Lung (tissue), 12 donors: ENCODE results near the gene ZNF841. TPM values are rescaled to one million over a fixed set of nuclear protein-coding genes. Genes with fewer than 3 reads are reported as not detected.

Experiments
- ATAC-seq: fragments of 200-7000 bp; cut with Tn5 transposase; one replicate; pipeline ENCODE4 v1.9.1; 2020; ENCODE audit warnings: moderate number of reproducible peaks; ENCODE audit not compliant: insufficient read depth, low FRiP score
- DNase-seq, 3 donors: peaks; one replicate each; pipeline ENCODE4 v3.0.0-alpha.2; 2013 to 2017
- H3K27ac ChIP-seq, 2 donors: one replicate each; pipeline ENCODE4 v1.5.1; 2013; ENCODE audit warnings: mild to moderate bottlenecking in 2 of 2, moderate library complexity in 2 of 2, control low read depth in 1 of 2, inconsistent platforms in 1 of 2, low read depth in 1 of 2, low read length in 1 of 2
- H3K27me3 ChIP-seq, 3 donors: one replicate each; pipeline ENCODE4 v1.5.1; 2013; ENCODE audit warnings: low read length in 2 of 3; ENCODE audit not compliant: control insufficient read depth in 3 of 3, insufficient read depth in 3 of 3
- H3K36me3 ChIP-seq, 4 donors: one replicate each; pipeline ENCODE4 v1.5.1; 2013; ENCODE audit warnings: low read length in 4 of 4, mild to moderate bottlenecking in 1 of 4, moderate library complexity in 1 of 4; ENCODE audit not compliant: control insufficient read depth in 4 of 4, insufficient read depth in 4 of 4
- H3K4me1 ChIP-seq, 5 donors: one replicate each; pipeline ENCODE4 v1.5.1; 2013; ENCODE audit warnings: low read length in 5 of 5, mild to moderate bottlenecking in 2 of 5, moderate library complexity in 1 of 5; ENCODE audit not compliant: control insufficient read depth in 5 of 5, insufficient read depth in 5 of 5
- H3K4me3 ChIP-seq: one replicate; pipeline ENCODE4 v1.5.1; 2013; ENCODE audit warnings: mild to moderate bottlenecking, control low read depth, moderate library complexity
- H3K9ac ChIP-seq, 2 donors: one replicate each; pipeline ENCODE4 v1.5.1; 2013; ENCODE audit warnings: low read length in 2 of 2, control low read depth in 1 of 2; ENCODE audit not compliant: insufficient read depth in 1 of 2
- H3K9me3 ChIP-seq, 4 donors: one replicate each; pipeline ENCODE4 v1.5.1; 2013; ENCODE audit warnings: low read length in 3 of 4, mild to moderate bottlenecking in 1 of 4, moderate library complexity in 1 of 4; ENCODE audit not compliant: control insufficient read depth in 4 of 4, insufficient read depth in 3 of 4
- CTCF ChIP-seq: IDR thresholded peaks from 2 replicates; pipeline ENCODE4 v1.5.1; 2012; ENCODE audit warnings: mild to moderate bottlenecking; ENCODE audit errors: control extremely low read depth, extremely low read depth
- whole genome bisulfite sequencing, 2 donors: extraction: QIAGEN DNeasy Blood & Tissue Kit; methylation state at CpG; one replicate each; pipeline ENCODE4 v1.1.7; 2013; 5-methylcytosine and 5-hydroxymethylcytosine counted together
- polyA plus RNA-seq, 2 donors: library from polyadenylated mRNA; stranded (reverse); fragments of 200-250 nt; gene quantifications; one replicate each; pipeline ENCODE4 v1.2.1, GENCODE V29; 2013
- total RNA-seq, 2 donors: library from RNA; depleted of rRNA in 1 of 2; stranded (reverse); fragments of >200 nt in 1 of 2; gene quantifications; one replicate each; pipeline ENCODE4 v1.2.1, GENCODE V29; 2014 to 2021
- donor health status: control.
- donor health status: control.
- donor health status: Bipolar disorder and iron deficiency.
- donor health status: healthy.
- donor health status: DM: yes; HTN: yes; CAD: no.

Gene ZNF841
- total and polyA plus RNA-seq, 4 donors = 5.5 to 30.4 (median 15.8) TPM

GRCh38 chr19:52138278-52138982 lies 42.9 kb upstream of the ZNF841 start:
- Histone ChIP-seq H3K9me3 (peaks cover 0 to 9% (median 7%) of the 10 kb centered on the region in 4 donors), H3K36me3 (peaks cover 0 to 10% (median 2%) of the 10 kb centered on the region in 4 donors), H3K27ac (peak overlapping the region in 1 of 2 donors; percentile 98), H3K4me3 (peak overlapping the region; percentile 61), H3K4me1 (peaks cover 0 to 16% (median 2%) of the 10 kb centered on the region in 5 donors), H3K9ac (peak overlapping the region; percentile 83 to 94), H3K27me3 (no peaks in the 10 kb centered on the region)
- DNase-seq (peak; percentile 65 to 77 (median 71)), ATAC-seq (no peak)
- no peak for TF ChIP-seq CTCF
- WGBS, 2 donors = 11% methylated on average over 14 of the region's 14 CpGs

GRCh38 chr19:52120286-52120685 lies 24.7 kb upstream of the ZNF841 start:
- Histone ChIP-seq H3K27ac (no peak overlapping the region), H3K9ac (no peak overlapping the region), H3K4me3 (no peak overlapping the region), H3K36me3 (peaks cover 37 to 92% (median 78%) of the 10 kb centered on the region in 4 donors), H3K9me3 (peaks cover 37 to 55% (median 47%) of the 10 kb centered on the region in 4 donors), H3K4me1 (no peaks in the 10 kb centered on the region), H3K27me3 (no peaks in the 10 kb centered on the region)
- no peak for DNase-seq
- no peak for TF ChIP-seq CTCF
- no peak for ATAC-seq
- 97 to 98% methylated on average over 3 of the region's 3 CpGs for WGBS, 2 donors

GRCh38 chr19:52115526-52116053 lies 20.0 kb upstream of the ZNF841 start:
- Histone ChIP-seq H3K9ac (no peak overlapping the region), H3K27ac (no peak overlapping the region), H3K4me1 (no peaks in the 10 kb centered on the region), H3K36me3 (peaks cover 21 to 63% (median 53%) of the 10 kb centered on the region in 4 donors), H3K4me3 (no peak overlapping the region), H3K27me3 (no peaks in the 10 kb centered on the region), H3K9me3 (peaks cover 32 to 82% (median 57%) of the 10 kb centered on the region in 4 donors)
- 98% methylated on average over 12 of the region's 12 CpGs for WGBS, 2 donors
- no peak for DNase-seq
- ATAC-seq = no peak
- no peak for TF ChIP-seq CTCF
